OCI-LY1 (cell line): ENCODE data around the gene GTF2H3.

Experiments used
- EZH2 ChIP-seq: fragments of 200-600 bp; sonication (generic), shearing (Covaris generic); IDR thresholded peaks from 2 replicates; pipeline ENCODE4 v1.8.0; 2017; ENCODE audit warnings: borderline replicate concordance, mixed run types, mild to moderate bottlenecking, antibody characterized with exemption, low read length, moderate library complexity, mixed read lengths
- TF ChIP-seq, protein P1 (sequence below): fragments of 200-600 bp; sonication (generic), shearing (Covaris generic); IDR thresholded peaks from 2 replicates; pipeline ENCODE4 v1.5.1; 2017; ENCODE audit warnings: mild to moderate bottlenecking, antibody characterized with exemption, low read length, moderate library complexity, mixed read lengths

DNA sequence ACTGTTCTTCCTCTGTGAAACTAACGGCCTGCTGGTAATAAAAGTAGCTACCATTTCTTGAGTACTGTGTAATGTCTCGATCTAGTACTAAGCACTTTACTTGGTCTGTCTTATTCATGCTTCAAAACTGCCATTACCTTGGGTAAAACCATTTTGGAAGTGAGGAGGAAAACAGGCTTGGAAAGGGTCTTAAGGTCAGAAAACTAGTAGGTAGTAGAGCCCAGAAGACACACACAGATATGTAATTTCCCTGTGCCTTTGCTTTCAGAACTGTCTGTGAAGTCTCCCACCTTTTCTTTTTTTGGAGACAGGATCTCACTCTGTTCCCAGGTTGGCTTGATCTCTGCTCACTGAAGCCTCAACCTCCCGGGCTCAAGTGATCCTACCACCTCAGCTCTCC is 35.1 kb upstream of the GTF2H3 start:
- TF ChIP-seq, protein P1, sequence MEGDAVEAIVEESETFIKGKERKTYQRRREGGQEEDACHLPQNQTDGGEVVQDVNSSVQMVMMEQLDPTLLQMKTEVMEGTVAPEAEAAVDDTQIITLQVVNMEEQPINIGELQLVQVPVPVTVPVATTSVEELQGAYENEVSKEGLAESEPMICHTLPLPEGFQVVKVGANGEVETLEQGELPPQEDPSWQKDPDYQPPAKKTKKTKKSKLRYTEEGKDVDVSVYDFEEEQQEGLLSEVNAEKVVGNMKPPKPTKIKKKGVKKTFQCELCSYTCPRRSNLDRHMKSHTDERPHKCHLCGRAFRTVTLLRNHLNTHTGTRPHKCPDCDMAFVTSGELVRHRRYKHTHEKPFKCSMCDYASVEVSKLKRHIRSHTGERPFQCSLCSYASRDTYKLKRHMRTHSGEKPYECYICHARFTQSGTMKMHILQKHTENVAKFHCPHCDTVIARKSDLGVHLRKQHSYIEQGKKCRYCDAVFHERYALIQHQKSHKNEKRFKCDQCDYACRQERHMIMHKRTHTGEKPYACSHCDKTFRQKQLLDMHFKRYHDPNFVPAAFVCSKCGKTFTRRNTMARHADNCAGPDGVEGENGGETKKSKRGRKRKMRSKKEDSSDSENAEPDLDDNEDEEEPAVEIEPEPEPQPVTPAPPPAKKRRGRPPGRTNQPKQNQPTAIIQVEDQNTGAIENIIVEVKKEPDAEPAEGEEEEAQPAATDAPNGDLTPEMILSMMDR = no peak
- TF ChIP-seq EZH2 = no peak
